ENCODE data around the gene C1orf53.
A peak's percentile ranks its signal among the peaks of the same experiment; 100 is the strongest.
"Not testable (repeated sequence)": the region's sequence is repeated elsewhere in the genome, so short reads cannot be mapped to it uniquely, and the experiment has no call there.

The C1orf53 gene

DNA sequence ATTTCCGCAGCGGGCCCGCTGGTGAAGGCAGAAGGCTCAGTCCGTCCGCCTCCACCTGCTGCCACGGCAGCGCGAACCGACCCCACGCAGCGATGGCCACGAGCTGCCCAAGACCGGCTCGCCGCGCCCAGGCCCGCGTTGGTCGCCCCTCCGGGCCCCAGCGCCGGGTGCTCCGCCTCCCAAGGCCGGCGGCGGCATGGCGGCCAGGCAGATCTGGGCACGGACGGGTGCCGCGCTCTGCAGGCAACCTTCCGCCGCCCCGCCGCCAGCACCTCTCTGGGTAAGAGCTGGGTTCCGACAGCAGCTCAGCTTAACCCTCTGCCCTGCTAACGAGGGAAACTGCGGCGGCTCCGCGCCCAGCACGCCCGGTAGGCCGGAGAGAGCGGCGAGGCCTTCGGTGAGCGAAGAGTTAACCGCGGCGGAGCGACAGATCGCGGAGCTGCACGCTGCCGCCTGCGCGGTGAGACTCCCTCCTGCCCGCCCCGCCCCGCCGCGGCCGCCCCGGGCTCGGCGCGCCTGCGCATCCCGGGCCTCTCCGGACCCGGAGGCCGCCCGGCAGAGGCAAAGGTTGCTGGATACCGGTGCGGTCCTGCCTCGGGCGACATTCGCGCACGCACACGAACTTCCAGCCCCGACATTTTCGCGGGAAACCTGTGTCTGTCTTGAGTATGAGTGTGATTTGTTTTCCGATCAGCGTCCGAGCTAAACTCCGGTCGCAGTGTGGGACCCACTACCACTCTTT is at the start of gene C1orf53:
Gene C1orf53 (plus strand): TSS at position 177 of the 742 bp plus-strand sequence. CDS start 20 bp downstream, at position 197.
- peak; percentile 83 for DNase-seq

DNA sequence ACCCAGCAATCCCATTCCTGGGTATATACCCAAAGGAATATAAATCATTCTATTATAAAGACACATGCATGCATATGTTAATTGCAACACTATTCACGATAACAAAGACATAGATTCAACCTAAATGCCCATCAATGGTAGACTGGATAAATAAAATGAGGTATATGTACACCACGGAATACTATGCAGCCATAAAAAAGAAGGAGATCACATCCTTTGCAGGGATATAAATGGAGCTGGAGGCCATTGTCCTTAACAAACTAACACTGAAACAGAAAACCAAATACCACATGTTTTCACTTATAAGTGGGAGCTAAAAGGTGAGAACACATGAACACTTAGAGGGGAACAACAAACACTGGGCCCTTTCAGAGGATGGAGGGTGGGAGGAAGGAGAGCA is 46.7 kb upstream of the C1orf53 start:
- DNase-seq, result not testable (repeated sequence)

DNA sequence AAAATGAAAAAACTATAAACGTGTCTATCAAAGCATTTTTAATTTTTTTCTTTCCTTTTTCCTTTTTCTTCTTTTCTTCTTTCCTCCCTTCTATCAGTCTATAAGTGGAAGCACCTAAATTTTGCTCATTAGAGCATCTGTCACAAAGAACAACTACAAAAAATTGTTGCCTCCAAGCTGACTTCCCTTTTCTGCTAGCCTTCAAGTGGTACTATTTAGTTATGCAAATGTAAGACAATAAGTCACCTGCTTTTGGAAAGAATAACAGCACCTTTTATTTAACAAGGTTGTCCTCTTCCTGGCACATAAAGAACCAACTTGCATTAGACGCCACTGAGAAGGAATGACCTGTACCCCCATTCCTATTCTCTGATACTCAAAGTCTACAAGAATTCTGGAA is 45.0 kb upstream of the C1orf53 start:
- no peak for DNase-seq

DNA sequence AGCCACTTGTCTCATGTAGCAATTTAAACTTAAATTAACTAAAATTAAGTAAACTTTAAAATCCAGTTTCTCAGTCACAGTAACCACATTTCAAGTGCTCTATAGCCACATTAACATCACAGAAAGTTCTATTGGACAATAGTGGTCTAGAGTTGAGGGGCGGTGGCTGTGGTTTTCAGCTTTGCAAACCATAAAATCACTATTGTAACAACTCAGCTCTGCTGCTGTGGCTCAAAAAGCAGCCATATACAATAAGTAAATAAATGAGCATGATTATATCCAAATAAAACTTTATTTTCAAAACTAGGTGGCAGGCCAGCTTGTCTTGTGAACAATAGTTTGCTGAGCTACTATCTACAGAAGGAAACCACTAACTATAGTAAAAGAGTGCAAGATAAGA is 43.4 kb upstream of the C1orf53 start:
- DNase-seq, result no peak

DNA sequence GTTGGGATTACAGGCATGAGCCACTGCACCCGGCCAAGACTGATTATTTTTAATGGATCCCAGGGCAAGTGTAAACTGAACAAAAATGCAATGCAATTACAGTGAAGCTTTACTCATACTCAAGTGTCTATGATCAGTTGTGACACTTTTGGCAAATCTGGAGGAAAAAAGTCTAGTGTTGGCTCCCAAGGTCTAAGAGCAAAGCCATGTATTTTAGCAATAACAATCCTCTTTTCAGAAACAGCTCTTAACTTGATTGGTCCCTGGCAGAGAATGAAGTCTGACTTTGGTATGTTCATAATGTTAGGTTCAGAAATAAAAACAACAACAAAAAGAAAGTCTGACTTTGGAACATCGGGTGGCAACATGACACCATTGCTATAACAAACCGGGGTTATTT is 40.2 kb upstream of the C1orf53 start:
- no peak for DNase-seq

DNA sequence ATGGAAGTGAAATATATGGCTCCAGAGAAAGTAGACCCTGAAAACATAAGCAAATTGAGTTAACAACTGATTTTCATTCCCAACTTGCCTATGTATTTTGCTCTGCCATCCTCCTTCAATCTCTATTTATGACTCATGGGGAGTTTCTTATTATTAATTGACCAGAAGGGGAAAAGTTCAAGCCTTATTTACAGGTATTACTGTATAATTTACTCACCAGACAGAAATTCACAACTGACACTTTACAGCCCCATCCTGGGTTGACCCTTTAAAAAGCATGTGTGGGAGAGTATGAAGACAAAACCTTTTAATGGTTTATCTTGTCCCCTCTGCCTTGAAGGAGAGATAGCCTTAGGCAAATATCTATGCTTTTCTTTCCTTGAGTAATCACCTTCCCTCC is 39.8 kb upstream of the C1orf53 start:
- no peak for DNase-seq

DNA sequence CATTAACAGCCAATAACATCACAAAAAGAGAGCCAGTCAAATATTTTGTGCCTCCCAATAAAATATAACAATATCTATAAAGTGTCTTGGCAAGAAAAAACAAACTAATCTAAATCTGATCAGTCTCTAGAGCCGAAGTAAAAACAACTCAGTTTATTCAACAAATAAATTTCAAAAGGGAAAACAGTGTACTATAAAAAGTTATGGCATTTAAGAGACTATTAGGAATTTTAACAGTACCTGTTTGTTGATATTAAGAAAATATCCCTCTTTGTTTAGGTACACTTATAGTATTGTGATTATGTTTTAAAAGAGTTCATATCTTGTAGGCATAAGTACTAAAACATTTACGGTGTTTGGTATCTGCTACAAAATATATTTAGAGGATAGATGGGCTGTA is 36.6 kb upstream of the C1orf53 start:
- no peak for DNase-seq

DNA sequence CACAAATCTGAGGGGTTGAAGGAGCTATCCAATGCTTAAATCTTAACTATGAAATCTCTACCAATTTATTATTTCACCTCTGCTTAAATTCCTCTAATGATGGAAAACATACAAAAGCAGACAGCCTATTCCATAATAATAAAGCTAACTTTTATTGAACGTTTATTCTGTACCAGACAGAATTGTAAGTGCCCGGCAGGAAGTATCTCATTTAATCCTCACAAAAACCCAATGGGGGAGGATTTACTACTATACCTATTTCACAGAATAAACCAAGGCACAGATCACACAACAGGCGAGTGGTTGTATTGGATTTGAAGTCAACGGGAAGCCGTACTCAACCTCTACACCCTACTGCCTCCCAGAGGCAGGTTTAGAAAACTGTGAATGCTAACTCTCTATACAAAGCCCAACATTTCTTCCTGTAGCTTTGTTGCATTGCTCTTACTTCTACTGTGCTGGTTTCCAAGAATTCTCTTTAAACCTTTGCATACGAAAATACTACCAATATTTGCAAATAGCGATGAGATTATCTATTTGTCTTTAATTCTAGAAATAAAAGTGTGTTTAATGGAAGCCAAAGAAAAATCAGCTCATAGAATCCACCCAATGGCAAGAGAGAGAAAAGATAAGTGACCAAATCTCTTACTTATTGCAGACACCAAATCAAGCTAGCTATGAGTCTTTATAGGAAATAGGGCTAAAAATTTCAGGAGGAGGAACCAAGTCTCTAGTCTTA is 33.5 kb upstream of the C1orf53 start:
- DNase-seq, result peak; percentile 56

DNA sequence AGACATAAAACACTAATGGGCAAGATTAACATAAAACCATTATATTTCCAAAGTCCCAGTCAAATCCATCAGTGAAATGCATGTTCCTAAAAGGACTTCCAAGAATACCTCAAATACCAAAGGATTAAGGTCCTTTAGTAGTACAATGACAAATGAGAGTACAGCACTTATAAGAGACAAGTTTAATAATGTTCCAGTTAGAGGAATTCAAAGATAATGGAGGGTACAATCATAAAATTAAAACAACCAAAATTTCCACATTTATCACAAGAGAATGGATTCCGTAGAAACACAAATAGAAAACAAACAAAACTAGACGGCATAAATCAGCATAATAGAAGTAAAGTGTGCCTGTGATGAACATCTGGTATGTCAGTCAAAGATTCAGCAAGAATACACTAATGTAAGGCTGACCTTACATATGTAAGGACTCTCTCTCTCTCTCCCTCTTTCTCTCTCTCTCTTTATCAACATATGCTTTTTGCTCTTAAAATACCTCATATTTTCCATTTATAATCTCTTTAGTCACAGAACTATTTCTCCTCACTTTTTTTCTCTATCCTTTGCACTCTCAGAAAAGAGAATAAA is 32.8 kb upstream of the C1orf53 start:
- no peak for DNase-seq

DNA sequence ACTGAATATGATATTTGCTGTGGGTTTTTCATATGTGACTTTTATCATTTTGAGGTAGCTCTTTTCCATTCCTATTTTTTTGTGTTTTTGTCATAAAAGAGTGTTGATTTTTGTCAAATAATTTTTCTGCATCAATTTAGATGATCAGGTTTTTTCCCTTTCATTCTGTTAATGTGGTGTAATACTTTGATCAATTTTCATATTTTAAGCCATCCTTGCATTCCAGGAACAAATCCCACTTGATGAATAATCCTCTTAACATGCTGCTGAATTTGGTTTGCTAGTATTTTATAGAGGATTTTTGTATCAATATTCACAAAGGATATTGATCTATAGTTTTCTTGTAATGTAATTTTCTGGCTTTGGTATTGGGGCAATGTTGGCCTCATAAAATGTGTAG is 25.5 kb upstream of the C1orf53 start:
- DNase-seq, result no peak

DNA sequence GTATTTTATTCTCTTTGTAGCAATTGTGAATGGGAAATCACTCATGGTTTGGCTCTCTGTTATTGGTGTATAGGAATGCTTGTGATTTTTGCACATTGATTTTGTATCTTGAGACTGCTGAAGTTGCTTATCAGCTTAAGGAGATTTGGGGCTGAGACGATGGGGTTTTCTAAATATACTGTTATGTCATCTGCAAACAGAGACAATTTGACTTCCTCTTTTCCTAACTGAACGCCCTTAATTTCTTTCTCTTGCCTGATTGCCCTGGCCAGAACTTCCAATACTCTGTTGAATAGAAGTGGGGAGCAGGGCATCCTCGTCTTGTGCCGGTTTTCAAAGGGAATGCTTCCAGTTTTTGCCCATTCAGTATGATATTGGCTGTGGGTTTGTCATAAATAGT is 22.0 kb upstream of the C1orf53 start:
- not testable (repeated sequence) for DNase-seq

DNA sequence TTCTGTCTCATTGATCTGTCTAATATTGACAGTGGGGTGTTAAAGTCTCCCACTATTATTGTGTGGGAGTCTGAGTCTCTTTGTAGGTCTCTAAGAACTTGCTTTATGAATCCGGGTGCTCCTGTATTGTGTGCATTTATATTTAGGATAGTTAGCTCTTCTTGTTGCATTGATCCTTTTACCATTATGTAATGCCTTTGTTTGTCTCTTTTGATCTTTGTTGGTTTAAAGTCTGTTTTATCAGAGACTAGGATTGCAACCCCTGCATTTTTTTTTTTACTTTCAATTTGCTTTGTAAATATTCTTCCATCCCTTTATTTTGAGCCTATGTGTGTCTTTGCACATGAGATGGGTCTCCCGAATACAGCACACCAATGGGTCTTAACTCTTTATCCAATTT is 20.2 kb upstream of the C1orf53 start:
- not testable (repeated sequence) for DNase-seq

DNA sequence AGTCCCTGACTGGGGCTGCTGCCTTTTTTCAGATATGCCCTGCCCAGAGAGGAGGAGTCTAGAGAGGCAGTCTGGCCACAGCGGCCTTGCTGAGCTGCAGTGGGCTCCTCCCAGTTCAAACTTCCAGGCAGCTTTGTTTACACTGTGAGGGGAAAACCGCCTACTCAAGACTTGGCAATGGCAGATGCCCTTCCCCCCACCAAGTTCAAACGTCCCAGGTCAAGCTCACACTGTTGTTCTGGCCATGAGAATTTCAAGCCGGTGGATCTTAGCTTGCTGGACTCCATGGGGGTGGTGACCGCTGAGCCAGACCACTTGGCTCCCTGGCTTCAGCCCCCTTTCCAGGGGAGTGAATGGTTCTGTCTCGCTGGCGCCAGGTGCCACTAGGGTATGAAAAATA is 18.3 kb upstream of the C1orf53 start:
- no peak for DNase-seq

DNA sequence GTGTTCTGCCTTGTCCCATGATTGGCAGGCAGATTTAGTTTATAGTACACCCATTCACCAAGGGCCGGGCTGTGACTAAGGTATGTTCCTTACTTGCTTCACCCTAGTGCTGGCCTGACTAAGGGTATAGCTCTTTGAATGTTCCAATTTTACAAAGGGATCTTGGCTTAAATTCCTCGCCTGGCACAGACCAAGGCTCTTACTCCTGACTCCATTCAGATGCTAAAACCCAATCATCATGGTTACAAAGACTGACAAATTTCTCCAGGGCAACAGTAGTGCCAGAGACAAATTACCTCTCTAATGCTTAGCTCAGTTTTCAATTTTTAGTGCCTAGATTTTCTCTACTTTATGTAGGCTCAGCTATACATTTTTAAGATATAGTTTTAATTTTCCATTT is 11.5 kb upstream of the C1orf53 start:
- DNase-seq, result no peak

DNA sequence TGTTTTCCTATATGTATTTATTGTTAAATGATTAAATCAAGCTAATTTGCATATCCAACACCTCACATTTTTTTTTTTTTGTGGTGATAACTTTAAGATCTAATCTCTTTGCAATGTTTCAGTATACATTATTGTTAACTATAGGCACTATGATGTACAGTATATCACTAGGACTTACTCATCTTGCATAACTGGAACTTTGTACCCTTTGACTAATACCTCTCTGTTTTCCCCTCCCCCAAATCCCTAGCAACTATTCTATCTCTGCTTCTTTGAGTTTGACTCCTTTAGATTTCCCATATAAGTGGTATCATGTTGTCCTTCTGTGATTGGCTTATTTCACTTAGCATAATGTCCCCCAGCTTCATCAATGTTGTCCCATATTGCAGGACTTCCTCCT is 9.7 kb upstream of the C1orf53 start:
- DNase-seq, result no peak

DNA sequence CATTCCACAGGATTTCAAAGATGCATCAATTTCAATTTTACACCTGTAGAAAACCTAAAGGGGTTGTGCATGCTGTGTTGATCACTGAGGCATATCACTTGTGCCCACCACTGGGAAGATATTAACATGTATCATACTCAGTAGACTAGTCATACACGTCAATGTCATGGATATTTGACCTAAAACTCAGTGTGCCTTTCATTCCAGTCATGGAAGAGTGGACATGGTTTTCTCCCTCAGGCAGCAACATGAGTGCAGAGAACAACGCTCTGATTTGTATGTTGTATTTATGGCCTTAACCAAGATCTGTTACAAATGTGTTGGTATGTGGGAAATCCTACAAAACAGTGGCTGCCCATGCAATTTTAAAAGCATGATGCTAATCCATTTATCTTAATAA is 6.1 kb upstream of the C1orf53 start:
- no peak for DNase-seq

DNA sequence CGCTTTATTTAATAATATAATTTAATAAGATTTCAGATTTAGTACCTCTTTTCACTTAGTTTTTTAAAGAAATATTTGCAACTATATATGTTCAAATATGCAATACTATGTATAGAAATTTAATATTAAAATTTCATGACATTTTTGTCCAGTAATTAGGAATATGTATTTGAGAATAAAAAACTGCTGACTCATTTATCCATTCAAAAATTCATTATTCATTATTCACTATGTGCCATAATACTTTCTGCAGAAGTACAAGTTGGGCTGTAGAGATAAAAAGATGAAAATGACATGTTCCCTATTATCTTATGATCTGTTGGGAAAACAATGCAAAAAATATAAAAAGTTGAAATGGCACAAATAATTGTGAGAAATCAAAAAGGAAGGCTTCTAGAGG is 3.4 kb upstream of the C1orf53 start:
- DNase-seq, result no peak

DNA sequence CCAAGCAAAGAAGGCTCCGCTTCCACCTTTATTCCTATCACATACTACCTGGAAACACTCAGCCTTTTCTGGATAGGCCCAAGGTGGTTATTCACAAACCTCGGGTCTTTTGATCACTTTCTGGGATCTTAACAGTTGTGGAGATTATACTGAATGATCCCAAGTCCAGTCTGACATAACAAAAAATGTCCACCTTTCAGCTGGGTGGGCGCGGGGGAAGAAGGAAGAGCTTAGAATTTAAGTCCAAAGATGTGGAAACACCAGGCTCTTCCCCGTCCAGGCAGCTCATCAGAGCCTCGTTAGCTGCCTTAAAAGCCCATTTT is 338 bp upstream of the C1orf53 start:
- DNase-seq, result no peak

DNA sequence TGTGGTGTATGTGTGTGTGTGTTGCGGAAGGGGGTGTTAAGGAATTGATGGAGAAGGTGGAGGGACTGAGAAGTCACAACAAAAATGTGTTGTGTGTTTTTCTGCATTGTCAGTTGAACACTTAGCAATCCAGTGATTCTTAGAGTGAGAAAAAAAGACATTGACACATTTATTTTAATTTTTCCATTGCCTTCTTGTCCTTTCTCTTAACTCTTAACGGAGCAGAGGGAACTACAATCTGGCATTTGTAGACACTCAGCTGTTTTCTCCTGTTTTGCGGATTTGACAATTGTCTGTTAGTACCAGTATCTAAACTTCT is 725 bp downstream of the C1orf53 start:
- no peak for DNase-seq

DNA sequence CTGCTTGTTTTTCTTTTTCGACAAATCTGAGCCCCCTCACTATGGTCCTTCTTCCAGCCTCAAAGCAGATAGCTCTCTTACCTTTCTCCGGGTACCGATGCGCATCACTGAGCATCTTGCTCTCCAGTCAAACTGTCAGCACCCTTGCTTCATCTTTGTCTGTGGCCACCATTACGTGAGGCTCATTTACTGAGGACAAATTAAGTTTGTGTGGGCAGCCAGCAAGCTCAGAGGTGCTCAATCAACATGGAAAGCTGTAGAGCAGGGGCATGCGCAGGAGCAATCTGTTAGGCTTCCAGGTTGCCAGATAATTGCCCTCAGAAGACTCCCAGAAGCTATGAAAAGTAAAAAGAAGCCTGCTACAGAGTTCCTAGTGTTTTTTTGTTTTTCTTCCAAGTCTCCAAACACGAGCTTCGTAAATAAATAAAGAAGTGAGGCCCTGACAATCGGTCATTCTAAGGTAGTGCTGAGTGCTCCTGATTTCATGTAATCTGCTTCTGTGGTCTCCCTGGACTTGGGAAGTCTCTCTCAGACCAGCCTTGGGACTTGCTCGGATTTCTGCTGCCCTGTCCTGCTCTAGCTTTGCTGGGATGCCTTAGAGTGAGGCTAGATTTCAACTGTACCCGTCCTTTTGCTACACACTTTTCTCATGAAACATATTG is 1.8 kb downstream of the C1orf53 start:
- no peak for DNase-seq

DNA sequence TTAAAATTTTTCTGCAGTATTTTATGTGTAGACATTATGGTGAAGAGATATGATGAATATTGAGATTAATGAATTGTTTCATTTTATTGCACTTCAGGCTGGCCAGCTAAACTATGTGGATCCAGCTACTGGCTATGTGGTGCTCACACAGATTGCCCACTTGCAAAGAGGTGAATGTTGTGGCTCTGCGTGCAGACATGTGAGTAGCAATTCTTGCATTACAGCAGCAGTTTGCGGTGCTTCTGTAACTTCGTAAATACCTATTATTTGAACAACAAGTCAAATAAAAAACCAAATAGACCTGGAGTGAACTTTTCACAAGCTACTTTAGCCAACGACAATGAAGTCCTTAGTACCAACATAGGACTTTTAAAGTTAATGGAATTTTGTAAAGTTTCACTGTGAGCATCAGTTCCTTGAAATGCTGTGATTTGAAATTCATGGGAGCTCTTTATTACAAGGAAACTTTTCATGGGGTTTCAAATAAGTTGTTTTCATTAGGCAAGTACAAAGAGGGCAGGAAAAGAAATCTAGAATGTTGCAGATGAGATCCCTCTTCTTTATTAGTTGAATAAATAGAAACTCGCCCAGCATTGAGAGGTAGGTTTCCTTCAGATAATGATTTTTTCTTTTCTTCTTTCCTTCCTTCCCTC is 3.4 kb downstream of the C1orf53 start:
- no peak for DNase-seq

DNA sequence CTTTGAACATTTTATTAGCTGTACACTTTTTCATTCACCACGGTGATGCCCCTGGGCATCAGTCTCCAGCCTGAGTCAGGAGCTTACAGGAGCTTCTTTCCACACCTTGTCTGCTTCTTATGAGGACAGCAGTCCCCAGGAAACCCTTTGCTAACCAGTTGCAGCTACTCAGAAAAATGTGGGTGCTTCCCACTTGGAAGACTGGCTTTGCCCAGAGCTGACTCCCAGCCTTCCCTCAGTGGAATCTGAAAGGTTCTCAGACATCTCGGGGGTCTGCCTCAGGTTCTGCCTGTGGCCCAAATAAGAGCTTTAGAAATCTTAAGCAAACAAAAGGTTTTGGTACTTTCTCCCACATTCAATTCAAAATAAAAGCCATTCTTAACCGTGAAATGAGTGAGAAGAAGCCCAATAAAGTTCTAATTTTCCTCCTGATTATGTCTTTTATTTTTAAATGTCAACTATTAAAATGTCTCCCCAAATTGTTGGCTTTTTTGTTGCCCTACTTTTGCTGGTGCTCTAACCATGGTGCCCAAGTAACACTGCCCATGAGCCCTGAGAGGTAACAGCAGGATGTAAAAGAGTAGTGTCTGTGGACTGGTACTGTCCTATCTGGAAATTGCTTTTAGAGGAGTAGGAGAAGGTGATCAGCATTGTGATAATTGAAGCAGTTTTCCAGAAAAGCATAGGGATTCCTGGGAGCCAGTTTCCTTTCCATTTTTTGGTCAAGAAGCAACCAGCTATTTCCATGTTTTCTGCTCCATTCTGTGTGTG is 5.6 kb downstream of the C1orf53 start:
- DNase-seq, result no peak

Data from activated CD4-positive, alpha-beta T cell treated with anti-CD3 and anti-CD28 coated beads, Interleukin-2, amount 50 U/mL, for 16 hours (primary cell).